ACC112 (cell line): ENCODE data around the gene JARID2.
"Not testable (repeated sequence)": the region's sequence is repeated elsewhere in the genome, so short reads cannot be mapped to it uniquely, and the experiment has no call there.

Experiments
- H2AFZ ChIP-seq: fragments of 200-600 bp; sonication (generic); one replicate; pipeline ENCODE4 v1.6.0; 2017; ENCODE audit warnings: antibody characterized with exemption, low read length; ENCODE audit not compliant: unreplicated experiment
- H3K27ac ChIP-seq: fragments of 200-600 bp; sonication (generic); 2 replicates; pipeline ENCODE4 v1.5.1; 2014; ENCODE audit warnings: low read depth, mild to moderate bottlenecking, antibody characterized with exemption, low read length, moderate library complexity
- H3K27me3 ChIP-seq: fragments of 200-600 bp; sonication (generic); 2 replicates; pipeline ENCODE4 v1.6.1; 2014; ENCODE audit warnings: mild to moderate bottlenecking, antibody characterized with exemption, low read length, moderate library complexity, mixed read lengths; ENCODE audit not compliant: insufficient read depth
- H3K36me3 ChIP-seq: fragments of 200-600 bp; sonication (generic); 2 replicates; pipeline ENCODE4 v1.6.1; 2016; ENCODE audit warnings: mild to moderate bottlenecking, antibody characterized with exemption, low read length, moderate library complexity, mixed read lengths; ENCODE audit not compliant: insufficient read depth
- H3K4me1 ChIP-seq: fragments of 200-600 bp; sonication (generic); one replicate; pipeline ENCODE4 v1.6.1; 2016; ENCODE audit warnings: low read length, mixed read lengths; ENCODE audit not compliant: insufficient read depth, unreplicated experiment, control insufficient read depth
- H3K4me3 ChIP-seq: fragments of 200-600 bp; sonication (generic); 2 replicates; pipeline ENCODE4 v1.5.1; 2014; ENCODE audit warnings: mild to moderate bottlenecking, low read depth, low read length
- H3K79me2 ChIP-seq: fragments of 200-600 bp; sonication (generic); one replicate; pipeline ENCODE4 v1.6.0; 2016; ENCODE audit warnings: low read length; ENCODE audit not compliant: control insufficient read depth, unreplicated experiment, insufficient read depth

JARID2 gene

GRCh38 chr6:15280028-15280427, 34.2 kb downstream of the JARID2 start:
- Histone ChIP-seq H3K27me3 (no peaks in the 10 kb centered on the region), H2AFZ (no peak overlapping the region), H3K27ac (no peak overlapping the region; the same call in 1 of the 2 replicates), H3K79me2 (peaks cover 60% of the 10 kb centered on the region), H3K36me3 (no peaks in the 10 kb centered on the region), H3K4me1 (peaks cover 40% of the 10 kb centered on the region), H3K4me3 (no peak overlapping the region)

GRCh38 chr6:15280961-15281360, 35.1 kb downstream of the JARID2 start:
- H3K4me1 ChIP-seq = peaks cover 45% of the 10 kb centered on the region

GRCh38 chr6:15282334-15282733, 36.5 kb downstream of the JARID2 start:
- Histone ChIP-seq H3K36me3 (no peaks in the 10 kb centered on the region), H2AFZ (no peak overlapping the region), H3K27ac (no peak overlapping the region), H3K79me2 (peaks cover 51% of the 10 kb centered on the region), H3K4me1 (peaks cover 36% of the 10 kb centered on the region), H3K4me3 (no peak overlapping the region), H3K27me3 (no peaks in the 10 kb centered on the region)

More at GRCh38 chr6:15280961-15281360, 35.1 kb downstream of the JARID2 start:
- H2AFZ ChIP-seq = no peak overlapping the region
- no peak overlapping the region for H3K4me3 ChIP-seq
- H3K27me3 ChIP-seq = no peaks in the 10 kb centered on the region
- peaks cover 58% of the 10 kb centered on the region for H3K79me2 ChIP-seq
- H3K36me3 ChIP-seq = no peaks in the 10 kb centered on the region
- H3K27ac ChIP-seq = no peak overlapping the region

GRCh38 chr6:15283986-15284361, 38.1 kb downstream of the JARID2 start:
- no peaks in the 10 kb centered on the region for H3K36me3 ChIP-seq
- no peaks in the 10 kb centered on the region for H3K27me3 ChIP-seq
- H3K27ac ChIP-seq = peak overlapping the region; percentile 40
- H3K4me3 ChIP-seq = no peak overlapping the region
- peaks cover 44% of the 10 kb centered on the region for H3K4me1 ChIP-seq
- H2AFZ ChIP-seq = no peak overlapping the region
- peaks cover 57% of the 10 kb centered on the region for H3K79me2 ChIP-seq

GRCh38 chr6:15284743-15285142, 38.9 kb downstream of the JARID2 start:
- H3K4me3 ChIP-seq = no peak overlapping the region
- H3K79me2 ChIP-seq = peaks cover 53% of the 10 kb centered on the region
- H3K36me3 ChIP-seq = no peaks in the 10 kb centered on the region
- H2AFZ ChIP-seq = no peak overlapping the region
- peak overlapping the region; percentile 40 for H3K27ac ChIP-seq
- peaks cover 43% of the 10 kb centered on the region for H3K4me1 ChIP-seq
- no peaks in the 10 kb centered on the region for H3K27me3 ChIP-seq

- Histone ChIP-seq H3K36me3 (no peaks in the 10 kb centered on the region), H3K4me1 (peaks cover 43% of the 10 kb centered on the region), H3K4me3 (no peak overlapping the region), H2AFZ (no peak overlapping the region), H3K27me3 (no peaks in the 10 kb centered on the region), H3K79me2 (peaks cover 58% of the 10 kb centered on the region), H3K27ac (no peak overlapping the region)
Measured at GRCh38 chr6:15285682-15286294, 39.9 kb downstream of the JARID2 start.

GRCh38 chr6:15287670-15288375, 42.0 kb downstream of the JARID2 start:
- no peak overlapping the region for H3K4me3 ChIP-seq
- no peak overlapping the region for H2AFZ ChIP-seq
- H3K79me2 ChIP-seq = peaks cover 56% of the 10 kb centered on the region
- H3K27me3 ChIP-seq = no peaks in the 10 kb centered on the region
- peaks cover 43% of the 10 kb centered on the region for H3K4me1 ChIP-seq
- no peaks in the 10 kb centered on the region for H3K36me3 ChIP-seq
- no peak overlapping the region for H3K27ac ChIP-seq

- peaks cover 60% of the 10 kb centered on the region for H3K79me2 ChIP-seq
- no peaks in the 10 kb centered on the region for H3K36me3 ChIP-seq
- no peak overlapping the region for H3K27ac ChIP-seq
- no peak overlapping the region for H2AFZ ChIP-seq
- H3K4me1 ChIP-seq = peaks cover 42% of the 10 kb centered on the region
- no peaks in the 10 kb centered on the region for H3K27me3 ChIP-seq
- H3K4me3 ChIP-seq = no peak overlapping the region
Measured at GRCh38 chr6:15288856-15289255, 43.0 kb downstream of the JARID2 start.

- Histone ChIP-seq H3K4me1 (peaks cover 36% of the 10 kb centered on the region), H3K79me2 (peaks cover 63% of the 10 kb centered on the region)
- not testable (repeated sequence) for H3K36me3 ChIP-seq, H2AFZ ChIP-seq, H3K4me3 ChIP-seq, H3K27ac ChIP-seq, H3K27me3 ChIP-seq
Measured at GRCh38 chr6:15289456-15289855, 43.6 kb downstream of the JARID2 start.

GRCh38 chr6:15290067-15290680, 44.3 kb downstream of the JARID2 start:
- Histone ChIP-seq H3K36me3 (no peaks in the 10 kb centered on the region), H3K4me3 (no peak overlapping the region), H3K4me1 (peaks cover 29% of the 10 kb centered on the region), H2AFZ (no peak overlapping the region), H3K27ac (no peak overlapping the region), H3K79me2 (peaks cover 67% of the 10 kb centered on the region), H3K27me3 (no peaks in the 10 kb centered on the region)
